K562 (cell line): ENCODE data around the gene AMT. TPM values are rescaled to one million over a fixed set of nuclear protein-coding genes. Genes with fewer than 3 reads are reported as not detected.

Source experiments
- ATAC-seq: fragments of 200-7000 bp; cut with Tn5 transposase; 3 replicates; pipeline ENCODE4 v1.9.1; 2020; ENCODE audit warnings: moderate library complexity
- BruUV-seq: library from RNA; stranded (reverse); fragments of 400-500 nt; replicated peaks from 2 replicates; lab custom pipeline; 2021; lab: Mats Ljungman, UMichigan
- CTCF ChIA-PET: fragments of 300-600 bp; formaldehyde crosslinking; extraction: SDS; loops from one replicate; lab custom pipeline; 2021; ENCODE audit warnings: low intra/inter-chr PET ratio; lab: Yijun Ruan, JAX
- POLR2A ChIA-PET: fragments of 300-600, 350-650 bp; sonication (Branson Sonifier 250); formaldehyde crosslinking; extraction: SDS; loops from one replicate; lab custom pipeline; 2021; ENCODE audit warnings: antibody characterized with exemption, inconsistent platforms; lab: Yijun Ruan, JAX
- DNase-seq, 4 experiments: peaks; one replicate each; pipeline versions ENCODE4 v3.0.0 to v3.0.0-alpha.2; 2011 to 2018; ENCODE audit warnings: low spot score in 3 of 4, mixed read lengths in 3 of 4; ENCODE audit errors: extremely low read depth in 1 of 4
- FAIRE-seq: peaks from 2 replicates; lab custom pipeline; 2011; peaks lifted over from hg19 to GRCh38; lab: Jason Lieb, UNC
- H2AFZ ChIP-seq: 2 replicates; pipeline ENCODE4 v1.6.0; 2011; ENCODE audit warnings: low read depth, low read length, control low read depth, inconsistent platforms
- H3K27ac ChIP-seq: fragments of 200-600 bp; 3 replicates; pipeline ENCODE4 v1.8.0; 2011; ENCODE audit warnings: low read depth, mild to moderate bottlenecking, control low read depth, inconsistent platforms, low read length, moderate library complexity, mixed read lengths; ENCODE audit errors: extremely low read depth
- H3K27me3 ChIP-seq, 2 experiments: fragments of 300-600 bp in 1 of 2; 2 replicates in 1 of 2; 3 replicates in 1 of 2; pipeline versions ENCODE4 v1.6.0 to v1.8.0; 2011; ENCODE audit warnings: inconsistent platforms in 2 of 2, low read length in 2 of 2, mild to moderate bottlenecking in 1 of 2, mixed read lengths in 1 of 2, moderate library complexity in 1 of 2; ENCODE audit not compliant: control insufficient read depth in 2 of 2, insufficient read depth in 2 of 2
- H3K36me3 ChIP-seq: fragments of 300-600 bp; 3 replicates; pipeline ENCODE4 v1.8.0; 2011; ENCODE audit warnings: mild to moderate bottlenecking, low read length, inconsistent platforms; ENCODE audit not compliant: control insufficient read depth, insufficient read depth
- H3K4me1 ChIP-seq, 2 experiments: fragments of 200-600 bp in 1 of 2; replicated peaks in 1 of 2; 2 replicates in 1 of 2; 3 replicates in 1 of 2; pipeline versions ENCODE4 v1.5.1 to v1.8.0; 2011; ENCODE audit warnings: inconsistent platforms in 2 of 2, low read length in 2 of 2, mild to moderate bottlenecking in 1 of 2, mixed read lengths in 1 of 2, moderate library complexity in 1 of 2; ENCODE audit not compliant: control insufficient read depth in 2 of 2, insufficient read depth in 2 of 2
- H3K4me2 ChIP-seq: 2 replicates; pipeline ENCODE4 v1.6.1; 2011; ENCODE audit warnings: low read length, control low read depth, inconsistent platforms, mixed read lengths; ENCODE audit not compliant: insufficient read depth
- H3K4me3 ChIP-seq: fragments of 200-600 bp; sonication (generic), shearing (Covaris generic); 2 replicates; pipeline ENCODE4 v1.5.1; 2016; ENCODE audit warnings: control low read depth, inconsistent platforms
- H3K79me2 ChIP-seq: fragments of 200-600 bp; 3 replicates; pipeline ENCODE4 v1.8.0; 2011; ENCODE audit warnings: low read length, inconsistent platforms; ENCODE audit not compliant: control insufficient read depth, insufficient read depth
- H3K9ac ChIP-seq, 2 experiments: 2 replicates each; pipeline versions ENCODE4 v1.6.0 to v1.6.1; 2011; ENCODE audit warnings: low read depth in 2 of 2, low read length in 2 of 2, control low read depth in 1 of 2, inconsistent platforms in 1 of 2, mild to moderate bottlenecking in 1 of 2, mixed read lengths in 1 of 2; ENCODE audit not compliant: insufficient read depth in 1 of 2
- H3K9me1 ChIP-seq: one replicate; pipeline ENCODE4 v1.6.0; 2011; ENCODE audit warnings: inconsistent platforms, mild to moderate bottlenecking, low read length, moderate library complexity; ENCODE audit not compliant: control insufficient read depth, insufficient read depth
- H3K9me3 ChIP-seq: replicated peaks from 2 replicates; pipeline ENCODE4 v1.5.1; 2011; ENCODE audit warnings: low read depth, low read length, inconsistent platforms; ENCODE audit not compliant: control insufficient read depth, insufficient read depth
- H4K20me1 ChIP-seq: replicated peaks from 2 replicates; pipeline ENCODE4 v1.6.1; 2011; ENCODE audit warnings: low read length, inconsistent platforms, mixed read lengths; ENCODE audit not compliant: control insufficient read depth, insufficient read depth
- ATF7 ChIP-seq: fragments of 450-650 bp; IDR thresholded peaks from 2 replicates; pipeline ENCODE4 v1.7.1; 2014; ENCODE audit warnings: mild to moderate bottlenecking, moderate library complexity
- DIDO1 ChIP-seq: fragments of 450-650 bp; IDR thresholded peaks from 2 replicates; pipeline ENCODE4 v1.6.1; 2016; ENCODE audit warnings: low read depth, missing biosample characterization, missing genetic modification characterization
- KAT7 ChIP-seq: sonication (generic); formaldehyde crosslinking; IDR thresholded peaks from 2 replicates; pipeline ENCODE4 v1.8.0; 2022; ENCODE audit warnings: missing genetic modification reagents, mild to moderate bottlenecking, borderline replicate concordance
- MCM7 ChIP-seq, 2 experiments: fragments of 450-650 bp; IDR thresholded peaks; 2 replicates each; pipeline ENCODE4 v1.6.1; 2016 to 2018
- MTA3 ChIP-seq: fragments of 450-650 bp; formaldehyde crosslinking; IDR thresholded peaks from 2 replicates; pipeline ENCODE4 v1.6.1; 2017; ENCODE audit warnings: mild to moderate bottlenecking, borderline replicate concordance
- MYNN ChIP-seq, 2 experiments: sonication (generic); formaldehyde crosslinking in 1 of 2; IDR thresholded peaks; 2 replicates each; pipeline versions ENCODE4 v1.5.0 to v1.6.1; 2016 to 2020; ENCODE audit warnings: antibody characterized with exemption in 1 of 2, missing genetic modification reagents in 1 of 2
- NBN ChIP-seq: fragments of 450-650 bp; IDR thresholded peaks from 2 replicates; pipeline ENCODE4 v1.6.1; 2016; ENCODE audit warnings: low read depth, mild to moderate bottlenecking
- PHB ChIP-seq: fragments of 250-450 bp; sonication (Bioruptor Pico); IDR thresholded peaks from 2 replicates; pipeline ENCODE4 v1.5.0; 2021
- POLR3G ChIP-seq: IDR thresholded peaks from 2 replicates; pipeline ENCODE4 v1.6.1; 2011; ENCODE audit not compliant: insufficient read length, insufficient replicate concordance; ENCODE audit errors: extremely low read depth
- STAG1 ChIP-seq: sonication (generic); formaldehyde crosslinking; IDR thresholded peaks from 2 replicates; pipeline ENCODE4 v1.5.0; 2020; ENCODE audit warnings: missing genetic modification reagents, borderline replicate concordance
- ZNF589 ChIP-seq: fragments of 200-800 bp; sonication (Bioruptor generic); IDR thresholded peaks from 2 replicates; pipeline ENCODE4 v1.6.1; 2016; ENCODE audit warnings: low read depth, missing genetic modification characterization, missing compliant biosample characterization
- ZNF717 ChIP-seq: fragments of 250-450 bp; sonication (Bioruptor Pico); IDR thresholded peaks from 2 replicates; pipeline ENCODE4 v1.5.0; 2021
- WGBS: fragments of 100-300 bp; shearing (Covaris generic); methylation state at CpG from one replicate; pipeline ENCODE4 v1.1.6; 2016; ENCODE audit warnings: low coverage, mixed read lengths; ENCODE audit not compliant: insufficient coverage; ENCODE audit errors: missing lambda C conversion rate; 5-methylcytosine and 5-hydroxymethylcytosine counted together
- in situ Hi-C: fragments of 300-500 bp; cut with MboI; formaldehyde crosslinking; loops from 4 replicates; pipeline ENCODE4 v1.15.0; 2018; ENCODE audit warnings: inconsistent platforms, mixed read lengths
- intact Hi-C: fragments of 100-400 bp; cut with micrococcal nuclease; formaldehyde crosslinking; loops from 2 replicates; pipeline ENCODE4 v1.14.2; 2022
- polyA plus RNA-seq, 8 experiments: library from polyadenylated mRNA; depleted of rRNA in 4 of 8; stranded (reverse) in 5 of 8; unstranded in 3 of 8; fragments of >200 nt; fragmentation: Nextera tagmentation in 2 of 8; fragmentation: Illumina TruSeq in 1 of 8; extraction: Ambion mirVana in 2 of 8; extraction: Trizol in 1 of 8; gene quantifications; 2 replicates each; pipeline versions ENCODE4 v1.2.1 to v1.2.3, GENCODE V29; 2011 to 2014; ENCODE audit warnings: inconsistent platforms in 1 of 8, missing spikeins in 1 of 8
- total RNA-seq, 7 experiments: library from RNA; depleted of rRNA in 6 of 7; stranded (reverse); fragments of >200 nt in 6 of 7; fragmentation: Illumina TruSeq in 2 of 7; extraction: Trizol in 2 of 7; gene quantifications; 2 replicates each; pipeline versions ENCODE4 v1.2.1 to v1.2.3, GENCODE V29; 2011 to 2021; ENCODE audit warnings: low replicate concordance in 1 of 7

Gene AMT
- total and polyA plus RNA-seq, 9 of the 15 experiments (the other 6 are each of a cell fraction or from before 2014, with no cell fraction given) = 0.14 to 2.1 (median 0.52) TPM

- Histone ChIP-seq H3K4me1 (peaks cover 11 to 19% of the 10 kb centered on the region in 2 experiments; a peak in 4 of 5 replicates), H3K27me3 (no peaks in the 10 kb centered on the region), H4K20me1 (peaks cover 27% of the 10 kb centered on the region), H2AFZ (no peak overlapping the region), H3K4me3 (no peak overlapping the region), H3K27ac (no peak overlapping the region), H3K4me2 (no peak overlapping the region), H3K79me2 (peaks cover 96% of the 10 kb centered on the region), H3K9ac (no peak overlapping the region), H3K9me3 (no peaks in the 10 kb centered on the region), H3K9me1 (peaks cover 2% of the 10 kb centered on the region), H3K36me3 (peaks cover 35% of the 10 kb centered on the region; the same call in 2 of the 3 replicates)
- intact Hi-C loops (no loop called here), in situ Hi-C loops (no loop called here)
- POLR2A ChIA-PET = interaction anchor here (0.6 kb wide), 1 partner anchor 37 kb away, joined by 3 read pairs; no protein-coding TSS in a partner anchor
- DNase-seq = no peak
- WGBS = 76% methylated on average over 4 of the region's 5 CpGs
- CTCF ChIA-PET = no interaction called here
- no TSS peak for BruUV-seq
- TF ChIP-seq NBN (no peak), DIDO1 (no peak), KAT7 (CRISPR knock-in tag) (no peak), MYNN (IDR thresholded peaks at IDR 0.05) (no peak), MYNN (CRISPR knock-in tag; IDR thresholded peaks at IDR 0.05) (no peak)
- ATAC-seq = no peak
- FAIRE-seq = peak; percentile 6
Measured at GRCh38 chr3:49403891-49404290, 18.4 kb downstream of the AMT start.

GRCh38 chr3:49401766-49402165, 20.5 kb downstream of the AMT start:
- no peak overlapping the region for H3K4me2 ChIP-seq
- in situ Hi-C loops (no loop called here), intact Hi-C loops (no loop called here)
- WGBS = 84% methylated on average over 2 of the region's 2 CpGs
- H3K4me3 ChIP-seq = no peak overlapping the region
- H3K9me3 ChIP-seq = no peaks in the 10 kb centered on the region
- POLR2A ChIA-PET = interaction anchor here (0.7 to 1.2 kb wide), 2 partner anchors 10 to 19 kb away, joined by 3 to 5 read pairs; no protein-coding TSS in a partner anchor
- no peak overlapping the region for H2AFZ ChIP-seq
- no peak for FAIRE-seq
- no peak overlapping the region for H3K27ac ChIP-seq
- TF ChIP-seq POLR3G (no peak), ZNF717 (CRISPR knock-in tag) (no peak), STAG1 (no peak), MCM7 (IDR thresholded peaks at IDR 0.05) (no peak), PHB (CRISPR knock-in tag) (no peak), MTA3 (no peak), ATF7 (no peak), ZNF589 (no peak)
- no peaks in the 10 kb centered on the region for H3K27me3 ChIP-seq
- no peak for ATAC-seq
- peaks cover 27% of the 10 kb centered on the region for H4K20me1 ChIP-seq
- no peak overlapping the region for H3K9ac ChIP-seq
- H3K9me1 ChIP-seq = peaks cover 2% of the 10 kb centered on the region
- H3K79me2 ChIP-seq = peaks cover 96% of the 10 kb centered on the region
- BruUV-seq = no TSS peak
- CTCF ChIA-PET = no interaction called here
- H3K4me1 ChIP-seq = peaks cover 6 to 22% of the 10 kb centered on the region in 2 experiments; a peak in 3 of 5 replicates
- DNase-seq = no peak
- H3K36me3 ChIP-seq = peaks cover 39% of the 10 kb centered on the region; the same call in 2 of the 3 replicates
